GM18511 (cell line): ENCODE measurements around the gene RASL12.
"Not testable (repeated sequence)": the region's sequence is repeated elsewhere in the genome, so short reads cannot be mapped to it uniquely, and the experiment has no call there.

Experiments used
- ATAC-seq: cut with Tn5 transposase; IDR thresholded peaks from one replicate; pipeline ENCODE4 v1.9.1; 2021; ENCODE audit warnings: mild to moderate bottlenecking, moderate library complexity; ENCODE audit not compliant: unreplicated experiment

The RASL12 gene

GRCh38 chr15:65076486-65077290 is 8.9 kb upstream of the RASL12 start, which contains the start of gene KBTBD13:
Gene KBTBD13 (plus strand): TSS chr15:65076746. CDS start chr15:65076816, 70 bp downstream.
- ATAC-seq = no peak

GRCh38 chr15:65075607-65076395 is 8.0 kb upstream of the RASL12 start:
- ATAC-seq = not testable (repeated sequence)

DNA sequence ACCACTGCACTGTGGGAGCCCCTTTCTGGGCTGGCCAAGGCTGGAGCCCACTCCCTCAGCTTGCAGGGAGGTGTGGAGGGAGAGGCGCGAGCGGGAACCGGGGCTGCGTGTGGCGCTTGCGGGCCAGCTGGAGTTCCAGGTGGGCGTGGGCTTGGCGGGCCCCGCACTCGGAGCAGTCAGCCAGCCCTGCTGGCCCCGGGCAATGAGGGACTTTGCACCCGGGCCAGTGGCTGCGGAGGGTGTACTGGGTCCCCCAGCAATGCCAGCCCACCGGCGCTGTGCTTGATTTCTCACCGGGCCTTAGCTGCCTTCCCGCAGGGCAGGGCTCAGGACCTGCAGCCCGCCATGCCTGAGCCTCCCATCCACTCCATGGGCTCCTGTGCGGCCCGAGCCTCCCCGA is 7.2 kb upstream of the RASL12 start:
- ATAC-seq = not testable (repeated sequence)

DNA sequence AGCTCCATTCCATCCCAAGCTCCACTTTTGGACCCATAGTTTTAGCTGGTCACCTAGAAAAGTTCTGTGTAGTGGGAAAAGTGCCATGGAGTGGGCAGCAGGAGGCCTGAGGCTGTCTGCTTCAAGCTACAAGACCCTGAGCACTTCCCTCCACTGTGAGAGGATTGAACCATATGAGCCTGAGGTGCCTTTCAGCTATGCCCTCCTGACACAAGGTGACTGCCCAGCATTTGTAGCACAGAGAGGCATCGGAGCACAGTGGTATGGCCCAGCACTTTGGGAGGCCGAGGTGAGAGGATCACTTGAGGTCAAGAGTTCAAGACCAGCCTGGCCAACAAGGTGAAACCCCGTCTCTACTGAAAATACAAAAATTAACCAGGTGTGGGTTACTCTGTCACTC is 4.8 kb upstream of the RASL12 start:
- ATAC-seq = no peak

- ATAC-seq = no peak
Measured at GRCh38 chr15:65072027-65072426, 4.2 kb upstream of the RASL12 start.

- ATAC-seq = no peak
Measured at GRCh38 chr15:65071381-65071811, 3.6 kb upstream of the RASL12 start.

GRCh38 chr15:65069779-65070546 is 2.2 kb upstream of the RASL12 start:
- no peak for ATAC-seq

GRCh38 chr15:65069179-65069578 is 1.4 kb upstream of the RASL12 start:
- no peak for ATAC-seq

DNA sequence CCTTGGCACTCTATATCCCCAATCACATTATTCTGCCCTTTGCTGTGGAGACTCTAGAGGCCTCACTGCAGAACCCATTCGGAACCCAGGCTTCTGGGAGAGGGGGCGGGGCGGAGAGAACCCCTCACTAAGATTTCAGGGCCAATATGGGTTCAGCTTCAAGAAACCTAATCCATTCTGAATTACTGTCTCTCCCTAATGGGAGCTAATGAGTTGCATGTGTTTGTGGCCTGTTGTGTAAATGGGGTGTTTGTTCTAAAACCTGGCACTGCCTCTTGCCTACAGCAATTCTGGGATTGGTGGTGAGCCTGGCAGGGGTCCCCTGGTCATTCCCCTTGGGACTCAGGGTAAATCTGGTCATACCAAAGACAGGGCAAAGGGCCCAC is 605 bp upstream of the RASL12 start:
- no peak for ATAC-seq

- ATAC-seq = no peak
Measured at GRCh38 chr15:65067317-65067644, 510 bp downstream of the RASL12 start.

DNA sequence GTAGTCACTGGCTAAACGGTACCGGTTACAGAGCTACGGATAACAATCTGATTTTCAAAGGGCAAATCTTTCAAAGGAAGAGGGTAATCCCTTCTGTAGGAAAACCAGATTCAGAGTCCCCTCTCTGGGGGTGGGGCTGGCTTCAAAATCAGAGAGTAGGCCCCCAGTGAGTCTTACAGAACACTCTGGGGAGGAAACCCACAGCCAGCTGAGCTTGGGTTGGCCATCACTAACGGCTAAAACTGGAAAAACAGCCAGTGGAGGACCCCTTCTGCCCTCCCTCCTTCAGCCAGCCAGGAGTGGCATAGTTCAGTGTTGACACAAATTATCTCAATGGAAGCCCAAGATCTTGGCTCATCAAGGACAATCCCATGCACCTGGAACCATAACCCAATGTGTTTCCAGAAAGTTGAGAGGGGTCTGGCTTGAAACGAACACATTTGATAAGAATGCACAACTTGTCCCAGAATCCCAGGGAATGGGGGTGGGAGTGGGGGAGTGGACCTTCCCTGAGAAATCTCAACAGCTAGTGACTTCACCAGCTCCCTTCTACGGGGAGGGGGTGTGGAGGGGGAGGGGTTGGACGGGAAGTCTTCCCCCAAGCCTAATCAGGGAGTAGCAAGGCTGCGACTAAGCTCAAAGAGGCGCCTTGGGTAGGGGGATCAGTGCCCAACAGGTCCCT is 1.0 kb downstream of the RASL12 start:
- ATAC-seq = no peak

DNA sequence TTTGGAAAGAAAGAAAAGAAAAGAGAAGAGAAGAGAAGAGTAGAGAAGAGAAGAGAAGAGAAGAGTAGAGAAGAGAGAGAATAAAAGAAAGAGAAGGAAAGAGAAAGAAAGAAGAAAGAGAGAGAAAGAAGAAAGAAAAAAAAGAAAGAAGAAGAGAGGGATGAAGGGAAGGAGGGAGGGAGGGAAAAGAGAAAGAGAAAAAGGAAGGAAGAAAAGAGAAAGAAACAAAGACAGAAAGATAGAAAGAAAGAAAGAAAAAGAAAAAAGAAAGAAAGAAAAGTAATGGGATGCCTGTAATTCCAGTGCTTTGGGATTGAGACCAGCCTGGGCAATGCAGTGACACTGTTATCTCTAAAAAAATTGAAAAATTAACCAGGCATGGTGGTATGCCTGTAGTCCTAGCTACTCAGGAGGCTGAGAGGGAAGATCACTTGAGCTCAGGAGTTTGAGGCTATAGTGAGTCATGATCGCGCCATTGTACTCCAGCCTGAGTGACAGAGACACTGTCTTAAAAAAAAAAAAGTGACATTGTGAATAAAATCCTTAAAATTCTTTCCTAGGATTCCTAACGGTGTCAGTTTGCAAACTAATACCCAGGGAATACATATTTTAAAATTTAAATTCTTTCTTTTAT is 1.7 kb downstream of the RASL12 start:
- no peak for ATAC-seq

- no peak for ATAC-seq
Measured at GRCh38 chr15:65062726-65063125, 5.1 kb downstream of the RASL12 start.

DNA sequence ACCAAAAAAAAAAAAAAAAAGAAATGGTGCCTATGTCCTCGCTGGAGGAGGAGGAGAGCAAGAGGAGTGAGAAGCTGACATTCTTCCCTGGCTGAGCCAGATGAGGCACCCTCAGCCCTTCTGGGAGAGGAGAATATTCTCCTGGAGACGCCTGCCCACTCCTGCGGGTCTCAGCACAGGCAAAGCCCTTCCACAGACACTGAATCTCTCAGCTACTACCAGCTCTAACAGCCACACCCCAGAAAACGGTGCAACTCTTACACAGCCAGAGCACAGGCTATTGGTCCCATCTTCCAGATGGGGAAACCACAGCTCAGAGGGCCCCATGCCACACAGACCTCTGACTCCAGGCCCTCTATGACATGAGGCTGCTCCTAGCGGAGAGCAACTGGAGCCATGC is 5.7 kb downstream of the RASL12 start:
- no peak for ATAC-seq

- no peak for ATAC-seq
Measured at GRCh38 chr15:65060641-65061397, 7.0 kb downstream of the RASL12 start.

DNA sequence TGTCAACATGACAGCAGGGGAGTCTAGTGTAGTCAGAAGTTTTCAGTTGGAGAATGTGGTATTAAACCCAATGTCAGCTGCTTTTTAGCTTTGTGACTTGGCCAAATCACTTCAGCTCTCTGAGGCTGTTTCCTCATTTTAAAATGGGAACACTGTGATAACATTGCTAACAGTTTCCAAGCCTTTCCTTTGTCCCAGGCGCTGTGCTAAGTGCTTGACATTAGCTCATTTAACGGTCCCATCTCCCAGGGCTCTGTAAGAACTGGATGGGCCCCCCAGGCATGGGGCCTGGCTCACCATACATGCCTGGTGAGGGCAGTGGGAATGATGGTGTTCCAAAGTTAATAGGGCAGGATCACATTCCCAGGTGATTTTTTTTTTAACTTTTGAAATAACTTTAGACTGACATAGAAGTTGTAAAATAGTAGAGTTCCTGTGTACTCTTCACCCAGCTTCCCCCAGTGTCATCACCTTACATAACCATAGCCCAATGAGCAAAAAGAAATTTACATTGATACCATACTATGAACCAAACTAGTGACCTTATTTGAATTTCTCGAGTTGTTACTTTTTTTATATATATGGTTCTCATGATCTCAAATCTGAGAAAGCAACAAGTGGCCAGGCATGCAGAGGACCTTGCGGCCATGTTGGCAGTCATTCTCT is 7.7 kb downstream of the RASL12 start:
- no peak for ATAC-seq

- ATAC-seq = no peak
Measured at GRCh38 chr15:65059369-65059750, 8.4 kb downstream of the RASL12 start.

DNA sequence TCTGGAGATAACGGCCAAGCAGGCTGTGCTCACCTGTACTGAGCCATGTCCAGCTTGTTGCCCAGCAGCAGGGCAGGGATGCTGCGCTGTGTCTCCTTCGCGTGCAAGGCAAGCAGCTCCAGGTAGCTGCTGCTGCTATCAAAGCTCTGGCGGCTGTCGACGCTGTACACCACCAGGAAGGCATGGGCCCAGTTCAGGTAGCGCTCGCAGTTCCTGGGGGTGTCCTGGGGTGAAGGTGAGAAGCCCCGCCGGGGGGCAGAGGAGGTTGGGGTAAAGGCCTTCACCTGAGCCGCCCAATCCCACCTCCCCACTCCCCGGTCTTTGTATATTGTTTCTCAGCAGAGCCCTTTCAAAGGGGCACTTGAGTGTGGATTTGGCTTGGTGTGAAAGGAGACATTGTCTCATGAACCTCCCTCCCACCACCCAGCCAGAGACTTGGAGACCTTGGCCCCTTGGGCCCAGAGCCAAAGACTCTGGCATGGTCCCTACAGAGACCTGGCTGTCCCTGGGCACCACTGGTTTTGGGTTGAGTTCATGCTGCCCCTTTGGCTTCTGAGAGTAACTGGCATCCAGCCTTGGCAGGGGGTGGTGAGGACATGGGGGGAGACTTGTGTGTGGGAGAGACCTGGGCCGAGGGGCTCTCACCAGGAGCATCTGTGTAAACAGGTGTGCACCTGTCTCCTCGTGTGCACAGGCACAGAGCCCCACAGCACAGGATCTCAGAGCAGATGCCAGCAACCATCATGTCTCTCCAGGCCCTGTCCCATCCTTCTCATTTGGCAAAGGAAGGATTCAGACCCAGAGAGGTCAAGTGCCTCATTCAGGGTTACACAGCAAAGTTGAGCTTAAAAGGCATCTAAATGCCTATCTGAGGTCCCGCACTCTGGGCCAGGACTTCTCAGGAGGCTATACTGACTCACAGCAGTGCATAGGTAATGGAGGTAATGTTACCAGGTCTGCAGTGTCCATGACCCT is 9.1 kb downstream of the RASL12 start:
- ATAC-seq = no peak
